Measurements from ENCODE around the gene LGR5.

GRCh38 chr12:71509705-71510104 lies 70.1 kb downstream of the LGR5 start:
- TF ChIP-seq CTCF (IDR thresholded peaks at IDR 0.05 in 8 of 11, conservative IDR thresholded peaks at IDR 0.05 in 3 of 11): no peak
- no peak for TF ChIP-seq POLR2AphosphoS5 (IDR thresholded peaks at IDR 0.05)

All from spleen (tissue), 7 donors.